HFF-Myc (cell line): Measurements from ENCODE around the gene KLRB1.

Experiments
- DNase-seq: peaks from one replicate; pipeline ENCODE4 v3.0.0-alpha.2; 2011; ENCODE audit warnings: low read depth; ENCODE audit errors: extremely low read depth
- H3K4me3 ChIP-seq: replicated peaks from 2 replicates; pipeline ENCODE4 v1.5.1; 2011; ENCODE audit warnings: low read depth, mild to moderate bottlenecking, control low read depth, low read length
- CTCF ChIP-seq: IDR thresholded peaks from 2 replicates; pipeline ENCODE4 v1.5.1; 2012; ENCODE audit warnings: mild to moderate bottlenecking, low read depth, low read length, control low read depth; ENCODE audit errors: missing control alignments

Gene KLRB1

GRCh38 chr12:9636150-9636850 lies 28.6 kb upstream of the KLRB1 start:
- H3K4me3 ChIP-seq, result no peak overlapping the region
- TF ChIP-seq CTCF, result no peak
- DNase-seq, result no peak

GRCh38 chr12:9634969-9635754 lies 27.4 kb upstream of the KLRB1 start:
- no peak for DNase-seq
- TF ChIP-seq CTCF, result no peak
- no peak overlapping the region for H3K4me3 ChIP-seq

- no peak overlapping the region for H3K4me3 ChIP-seq
- TF ChIP-seq CTCF, result peak; percentile 58
- DNase-seq, result no peak
These were observed 26.6 kb upstream of the KLRB1 start for GRCh38 chr12:9634177-9634803.

GRCh38 chr12:9632766-9633165 lies 25.1 kb upstream of the KLRB1 start:
- no peak for DNase-seq
- H3K4me3 ChIP-seq, result no peak overlapping the region
- TF ChIP-seq CTCF, result no peak

- DNase-seq, result no peak
- no peak overlapping the region for H3K4me3 ChIP-seq
- no peak for TF ChIP-seq CTCF
These were observed 19.1 kb upstream of the KLRB1 start for GRCh38 chr12:9626821-9627220.

GRCh38 chr12:9626291-9626690 lies 18.6 kb upstream of the KLRB1 start:
- TF ChIP-seq CTCF, result no peak
- no peak overlapping the region for H3K4me3 ChIP-seq
- no peak for DNase-seq
